K562 (cell line): ENCODE data around the gene SPSB1.

Source experiments
- BCOR ChIP-seq: fragments of 450-650 bp; IDR thresholded peaks from 2 replicates; pipeline ENCODE4 v1.6.1; 2016
- HLTF ChIP-seq: fragments of 450-650 bp; IDR thresholded peaks from 2 replicates; pipeline ENCODE4 v1.6.1; 2016
- JUN ChIP-seq, 2 experiments: sonication (generic) in 1 of 2; formaldehyde crosslinking in 1 of 2; IDR thresholded peaks; 2 replicates each; pipeline versions ENCODE4 v1.6.1 to v1.8.0; 2012 to 2022; ENCODE audit warnings: borderline replicate concordance in 2 of 2, mild to moderate bottlenecking in 2 of 2, improper control_type of control experiment in 1 of 2, low read depth in 1 of 2, low read length in 1 of 2, missing genetic modification reagents in 1 of 2
- KLF16 ChIP-seq: IDR thresholded peaks from 2 replicates; pipeline ENCODE4 v1.6.1; 2016; ENCODE audit warnings: antibody characterized with exemption
- MAX ChIP-seq: sonication (generic); formaldehyde crosslinking; IDR thresholded peaks from 2 replicates; pipeline ENCODE4 v1.9.0; 2022; ENCODE audit warnings: mild to moderate bottlenecking, missing genetic modification reagents
- NR2C2 ChIP-seq, 2 experiments: fragments of 200-800 bp in 1 of 2; sonication (Bioruptor generic) in 1 of 2; sonication (generic) in 1 of 2; formaldehyde crosslinking in 1 of 2; IDR thresholded peaks; 2 replicates each; pipeline versions ENCODE4 v1.6.1 to v1.8.0; 2016 to 2022; ENCODE audit warnings: mild to moderate bottlenecking in 1 of 2, missing compliant biosample characterization in 1 of 2, missing genetic modification characterization in 1 of 2, missing genetic modification reagents in 1 of 2
- POLR2A ChIP-seq: fragments of 450-650 bp; conservative IDR thresholded peaks from 2 replicates; pipeline ENCODE4 v1.6.1; 2016
- REST ChIP-seq, 2 experiments: fragments of 450-650 bp; formaldehyde crosslinking in 1 of 2; IDR thresholded peaks; 2 replicates each; pipeline versions ENCODE4 v1.4.0 to v1.6.1; 2014 to 2020; ENCODE audit warnings: mild to moderate bottlenecking in 2 of 2, borderline replicate concordance in 1 of 2, low read depth in 1 of 2
- TCF7L2 ChIP-seq: fragments of 150-350 bp; IDR thresholded peaks from 2 replicates; pipeline ENCODE4 v1.6.1; 2016; ENCODE audit warnings: low read depth, mild to moderate bottlenecking, low read length, moderate library complexity
- TSC22D4 ChIP-seq: fragments of 450-650 bp; IDR thresholded peaks from 2 replicates; pipeline ENCODE4 v1.6.1; 2016; ENCODE audit warnings: missing genetic modification characterization, missing biosample characterization, control low read depth
- TF ChIP-seq, protein P1 (sequence below): fragments of 450-650 bp; IDR thresholded peaks from 2 replicates; pipeline ENCODE4 v1.6.1; 2017; ENCODE audit warnings: mild to moderate bottlenecking, moderate library complexity

DNA sequence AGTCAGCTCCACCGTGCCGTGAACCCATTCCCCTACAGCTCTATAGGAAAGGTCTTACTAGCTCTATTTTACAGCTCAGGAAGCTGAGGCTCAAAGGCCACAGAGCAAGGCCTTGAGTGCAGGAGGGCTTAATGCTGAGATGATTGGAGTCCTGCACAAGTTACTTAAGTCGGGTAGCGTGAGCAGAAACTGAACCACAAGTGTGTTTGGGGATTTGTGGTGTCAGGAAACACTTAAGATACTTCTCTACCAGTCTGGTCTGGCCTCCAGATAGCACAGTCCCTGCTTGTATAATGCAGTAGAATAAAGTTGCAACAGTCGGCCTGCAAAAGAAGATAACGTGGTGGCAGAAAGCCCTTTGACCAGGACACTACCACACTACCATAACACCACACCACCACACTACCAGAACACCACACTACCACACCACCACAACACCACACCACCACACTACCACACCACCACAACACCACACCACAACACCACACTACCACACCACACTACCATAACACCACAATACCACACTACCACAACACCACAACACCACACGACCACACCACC, 118.1 kb downstream of the SPSB1 start:
- TF ChIP-seq NR2C2 (CRISPR knock-in tag; IDR thresholded peaks at IDR 0.05) (no peak), NR2C2 (tag; IDR thresholded peaks at IDR 0.05) (no peak), POLR2A (no peak), HLTF (no peak), REST (IDR thresholded peaks at IDR 0.05; ENCODE audit: borderline replicate concordance) (no peak), REST (CRISPR knock-in tag; IDR thresholded peaks at IDR 0.05; ENCODE audit: low read depth) (no peak), TSC22D4 (tag) (no peak), MAX (CRISPR knock-in tag) (no peak), JUN (IDR thresholded peaks at IDR 0.05; ENCODE audit: borderline replicate concordance, low read depth, low read length) (no peak), JUN (CRISPR knock-in tag; IDR thresholded peaks at IDR 0.05; ENCODE audit: borderline replicate concordance) (no peak), BCOR (peak; percentile 75), TCF7L2 (no peak), KLF16 (0 out of 2 replicates have a peak, but pooled peaks have one; percentile 50)
- TF ChIP-seq, protein P1, sequence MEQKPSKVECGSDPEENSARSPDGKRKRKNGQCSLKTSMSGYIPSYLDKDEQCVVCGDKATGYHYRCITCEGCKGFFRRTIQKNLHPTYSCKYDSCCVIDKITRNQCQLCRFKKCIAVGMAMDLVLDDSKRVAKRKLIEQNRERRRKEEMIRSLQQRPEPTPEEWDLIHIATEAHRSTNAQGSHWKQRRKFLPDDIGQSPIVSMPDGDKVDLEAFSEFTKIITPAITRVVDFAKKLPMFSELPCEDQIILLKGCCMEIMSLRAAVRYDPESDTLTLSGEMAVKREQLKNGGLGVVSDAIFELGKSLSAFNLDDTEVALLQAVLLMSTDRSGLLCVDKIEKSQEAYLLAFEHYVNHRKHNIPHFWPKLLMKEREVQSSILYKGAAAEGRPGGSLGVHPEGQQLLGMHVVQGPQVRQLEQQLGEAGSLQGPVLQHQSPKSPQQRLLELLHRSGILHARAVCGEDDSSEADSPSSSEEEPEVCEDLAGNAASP: no peak
